ENCODE measurements around the gene TAL2.
"Not testable (repeated sequence)": the region's sequence is repeated elsewhere in the genome, so short reads cannot be mapped to it uniquely, and the experiment has no call there.

TAL2 gene

DNA sequence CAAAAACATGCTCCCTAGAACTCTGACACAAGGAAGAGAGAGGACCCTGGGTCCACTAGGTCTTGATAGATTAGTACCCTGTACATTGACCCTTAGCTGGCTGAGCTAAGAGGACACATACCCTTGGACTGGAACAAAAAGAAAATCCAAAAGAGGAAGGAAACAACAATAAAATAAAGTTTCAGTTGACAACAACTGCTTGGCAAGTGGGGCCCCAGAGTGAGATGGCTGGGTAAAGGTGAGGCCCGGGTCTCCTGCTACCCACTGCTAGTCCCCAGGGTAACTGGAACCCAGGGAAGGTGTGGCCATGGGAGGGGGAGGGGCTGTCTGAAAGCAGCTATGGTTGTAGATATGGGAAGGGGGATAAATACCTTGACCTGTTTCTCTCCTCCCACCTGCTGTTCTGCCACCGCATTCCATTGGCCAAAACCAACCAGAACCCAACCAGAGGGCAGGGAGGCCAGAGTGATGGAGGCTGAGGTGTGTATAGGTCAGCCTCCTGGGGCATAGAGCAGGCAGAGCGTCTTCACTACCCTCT is 11.7 kb downstream of the TAL2 start:
- no peak for DNase-seq (ENCODE audit: low read depth, low spot score)

GRCh38 chr9:105676351-105676923 is 14.2 kb downstream of the TAL2 start:
- DNase-seq (ENCODE audit: low read depth, low spot score): no peak

- no peak for DNase-seq (ENCODE audit: low read depth, low spot score)
These were observed 15.9 kb downstream of the TAL2 start for GRCh38 chr9:105678163-105678562.

DNA sequence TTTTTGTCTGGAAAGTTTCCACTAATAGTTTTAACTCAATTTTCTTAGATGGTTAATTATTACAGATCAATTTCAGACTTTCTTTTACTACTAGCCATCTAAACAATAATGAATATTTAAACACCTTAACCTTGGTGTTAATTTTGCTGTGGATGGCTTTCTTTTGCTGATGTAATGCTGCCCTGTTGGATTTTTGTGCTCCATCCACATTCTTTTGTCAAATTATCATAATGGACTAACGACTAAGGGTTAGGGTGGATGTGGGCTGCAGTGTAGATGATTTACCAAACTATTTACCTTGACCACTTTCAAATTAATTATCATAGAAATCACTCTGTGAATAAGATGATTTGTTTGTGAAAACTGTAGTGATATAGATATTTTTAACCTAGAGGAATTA is 16.5 kb downstream of the TAL2 start:
- DNase-seq (ENCODE audit: low read depth, low spot score): no peak

- no peak for DNase-seq (ENCODE audit: low read depth, low spot score)
These were observed 17.2 kb downstream of the TAL2 start for GRCh38 chr9:105679257-105680022.

GRCh38 chr9:105681313-105681712 is 19.1 kb downstream of the TAL2 start:
- no peak for DNase-seq (ENCODE audit: low read depth, low spot score)

GRCh38 chr9:105681724-105682123 is 19.5 kb downstream of the TAL2 start:
- DNase-seq (ENCODE audit: low read depth, low spot score): no peak

GRCh38 chr9:105683688-105684275 is 21.5 kb downstream of the TAL2 start:
- no peak for DNase-seq (ENCODE audit: low read depth, low spot score)

DNA sequence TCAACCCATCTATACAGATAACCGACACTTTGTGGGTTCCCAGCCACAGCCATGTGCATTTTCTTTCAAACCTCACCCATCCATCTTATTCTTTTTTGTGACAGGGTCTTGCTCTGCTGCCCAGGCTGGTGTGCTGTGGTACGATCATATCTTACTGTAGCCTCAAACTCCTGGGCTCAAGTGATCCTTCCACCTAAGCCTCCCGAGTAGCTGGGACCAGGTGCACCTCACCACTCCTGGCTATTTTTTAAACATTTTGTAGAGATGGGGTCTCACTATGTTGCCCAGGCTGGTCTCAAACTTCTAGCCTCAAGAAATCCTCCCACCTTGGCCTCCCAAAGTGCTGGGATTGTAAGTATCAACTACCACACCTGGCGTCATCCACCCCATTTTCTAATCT is 24.7 kb downstream of the TAL2 start:
- DNase-seq (ENCODE audit: low read depth, low spot score): no peak

GRCh38 chr9:105690742-105691141 is 28.5 kb downstream of the TAL2 start:
- DNase-seq (ENCODE audit: low read depth, low spot score): no peak

- DNase-seq (ENCODE audit: low read depth, low spot score): no peak
These were observed 31.4 kb downstream of the TAL2 start for GRCh38 chr9:105693435-105694189.

- no peak for DNase-seq (ENCODE audit: low read depth, low spot score)
These were observed 32.1 kb downstream of the TAL2 start, which contains the start of gene TMEM38B for GRCh38 chr9:105694190-105694847. Gene TMEM38B, plus strand, starts transcription at chr9:105694541. Its CDS starts 120 bp downstream, at chr9:105694661.

GRCh38 chr9:105694848-105695581 is 32.8 kb downstream of the TAL2 start:
- no peak for DNase-seq (ENCODE audit: low read depth, low spot score)

GRCh38 chr9:105696219-105696793 is 34.0 kb downstream of the TAL2 start:
- DNase-seq (ENCODE audit: low read depth, low spot score): no peak

DNA sequence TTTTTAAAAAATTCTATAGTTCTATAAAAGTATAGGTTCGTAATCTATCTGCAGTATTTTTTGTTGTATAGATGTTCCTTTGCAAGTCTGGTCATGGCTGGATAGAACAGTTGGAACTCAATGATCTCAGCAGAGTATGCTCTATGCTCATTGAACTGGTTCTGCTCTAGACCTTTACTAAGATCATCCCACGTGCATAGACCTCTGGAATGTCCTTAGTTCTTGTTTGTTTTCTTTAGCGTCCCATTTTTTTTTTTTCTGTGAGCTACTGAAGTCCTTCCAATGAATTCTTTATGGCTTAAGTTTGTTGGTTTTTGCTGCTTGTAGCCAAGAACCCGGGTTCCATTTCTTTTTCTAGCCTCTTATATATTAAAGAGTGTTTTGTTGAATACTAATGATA is 35.6 kb downstream of the TAL2 start:
- DNase-seq (ENCODE audit: low read depth, low spot score): no peak

DNA sequence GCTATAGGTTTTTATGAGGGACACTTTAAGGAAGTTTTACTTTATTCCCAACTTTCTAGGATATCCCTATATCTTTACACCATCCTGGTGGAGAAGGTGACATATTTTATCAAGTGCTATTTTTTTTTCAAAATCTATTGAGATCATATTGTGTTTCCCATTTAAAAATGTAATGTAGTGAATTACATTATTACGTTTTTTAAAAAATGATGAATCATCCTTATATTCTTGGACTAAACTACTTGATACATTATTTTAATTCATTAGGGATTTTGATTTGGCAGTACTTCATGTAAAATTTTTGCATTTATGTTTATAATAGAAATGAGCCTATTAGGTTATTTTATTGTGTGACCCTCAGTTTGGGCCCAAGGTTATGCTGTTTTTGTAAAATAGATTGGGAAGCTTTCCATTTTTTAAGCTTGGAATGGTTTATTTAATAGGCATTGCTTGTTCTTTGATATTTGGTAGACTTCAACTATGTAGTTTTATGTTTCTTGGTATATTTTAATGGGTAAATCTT is 36.2 kb downstream of the TAL2 start:
- DNase-seq (ENCODE audit: low read depth, low spot score): no peak

GRCh38 chr9:105700668-105701067 is 38.4 kb downstream of the TAL2 start:
- no peak for DNase-seq (ENCODE audit: low read depth, low spot score)

GRCh38 chr9:105701145-105701544 is 38.9 kb downstream of the TAL2 start:
- no peak for DNase-seq (ENCODE audit: low read depth, low spot score)

DNA sequence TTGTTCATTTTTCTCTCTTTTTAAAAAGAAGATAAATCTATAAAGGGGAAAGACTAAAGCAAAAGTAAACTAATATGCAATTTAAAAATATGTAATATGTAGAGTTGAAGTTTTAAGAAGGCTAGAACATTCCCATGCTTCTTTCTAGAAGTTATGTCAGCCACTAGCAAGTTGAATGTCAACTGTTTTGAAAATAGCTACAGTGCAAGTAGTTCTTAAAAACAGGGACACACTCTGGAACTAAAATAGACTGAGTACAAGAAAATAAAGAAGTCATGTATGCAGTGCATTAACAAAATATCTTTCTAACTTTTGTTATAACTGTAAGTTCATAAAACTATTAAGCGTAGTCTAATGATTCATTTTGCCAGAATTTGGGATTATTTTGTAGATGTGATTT is 40.0 kb downstream of the TAL2 start:
- DNase-seq (ENCODE audit: low read depth, low spot score): no peak

DNA sequence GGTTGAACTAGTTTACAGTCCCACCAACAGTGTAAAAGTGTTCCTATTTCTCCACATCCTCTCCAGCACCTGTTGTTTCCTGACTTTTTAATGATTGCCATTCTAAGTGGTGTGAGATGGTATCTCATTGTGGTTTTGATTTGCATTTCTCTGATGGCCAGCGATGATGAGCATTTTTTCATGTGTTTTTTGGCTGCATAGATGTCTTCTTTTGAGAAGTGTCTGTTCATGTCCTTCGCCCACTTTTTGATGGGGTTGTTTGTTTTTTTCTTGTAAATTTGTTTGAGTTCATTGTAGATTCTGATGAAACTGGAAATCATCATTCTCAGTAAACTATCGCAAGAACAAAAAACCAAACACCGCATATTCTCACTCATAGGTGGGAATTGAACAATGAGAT is 41.4 kb downstream of the TAL2 start:
- DNase-seq (ENCODE audit: low read depth, low spot score): not testable (repeated sequence)
